Measurements from ENCODE around the gene GNAI1. TPM values are rescaled to one million over a fixed set of nuclear protein-coding genes. Genes with fewer than 3 reads are reported as not detected.
A peak's percentile ranks its signal among the peaks of the same experiment; 100 is the strongest.

GNAI1 gene
- total and polyA plus RNA-seq, 8 donors: 27.3 to 152 (median 134) TPM

DNA sequence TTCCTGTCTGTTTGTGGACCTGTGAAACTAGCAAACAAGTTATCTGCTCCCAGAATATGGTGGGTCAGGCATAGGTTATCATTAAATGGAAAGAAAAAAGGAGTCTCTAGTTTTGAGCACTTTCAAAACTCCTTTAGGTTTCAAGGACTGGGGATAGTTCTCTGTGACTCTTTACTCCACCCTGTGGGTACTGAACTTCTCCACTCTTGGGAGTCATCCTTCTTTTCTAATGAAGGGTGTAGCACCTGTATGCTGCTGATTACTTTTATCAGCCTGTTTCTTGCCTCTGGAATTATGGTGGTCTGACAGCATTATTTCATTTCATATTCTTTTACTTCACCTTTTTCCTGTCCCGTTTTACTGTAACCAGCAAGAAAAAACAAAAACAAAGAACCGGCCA, 6.7 kb downstream of the GNAI1 start:
- Histone ChIP-seq H3K27ac (no peak overlapping the region), H3K36me3 (no peaks in the 10 kb centered on the region), H3K27me3 (peaks cover 0 to 15% of the 10 kb centered on the region in 2 donors), H3K9me3 (no peaks in the 10 kb centered on the region), H3K4me1 (peaks cover 12 to 27% of the 10 kb centered on the region in 2 donors), H3K4me3 (no peak overlapping the region)
- ATAC-seq (no peak), DNase-seq (no peak)
- TF ChIP-seq CTCF (IDR thresholded peaks at IDR 0.05): no peak
- intact Hi-C loops (cut with DNase I): no loop called here

- H3K9me3 ChIP-seq: no peaks in the 10 kb centered on the region
- no peak overlapping the region for H3K4me3 ChIP-seq
- H3K4me1 ChIP-seq: peaks cover 12 to 17% of the 10 kb centered on the region in 2 donors
- no peak for ATAC-seq
- DNase-seq: no peak
- no peaks in the 10 kb centered on the region for H3K27me3 ChIP-seq
- no peak overlapping the region for H3K27ac ChIP-seq
- intact Hi-C loops (cut with DNase I): no loop called here
- TF ChIP-seq CTCF (IDR thresholded peaks at IDR 0.05): no peak
- no peaks in the 10 kb centered on the region for H3K36me3 ChIP-seq
Measured at GRCh38 chr7:80142853-80143580, 8.4 kb downstream of the GNAI1 start.

GRCh38 chr7:80145780-80146422, 11.3 kb downstream of the GNAI1 start:
- peak; percentile 85 for ATAC-seq
- H3K27ac ChIP-seq: peak overlapping the region; percentile 10 to 28
- H3K9me3 ChIP-seq: no peaks in the 10 kb centered on the region
- no peaks in the 10 kb centered on the region for H3K27me3 ChIP-seq
- peaks cover 0 to 12% of the 10 kb centered on the region in 2 donors for H3K4me1 ChIP-seq
- no peak overlapping the region for H3K4me3 ChIP-seq
- intact Hi-C loops (cut with DNase I): no loop called here
- peak in 2 of 4 donors; percentile 63 to 69 for DNase-seq
- H3K36me3 ChIP-seq: no peaks in the 10 kb centered on the region
- TF ChIP-seq CTCF (IDR thresholded peaks at IDR 0.05): no peak

DNA sequence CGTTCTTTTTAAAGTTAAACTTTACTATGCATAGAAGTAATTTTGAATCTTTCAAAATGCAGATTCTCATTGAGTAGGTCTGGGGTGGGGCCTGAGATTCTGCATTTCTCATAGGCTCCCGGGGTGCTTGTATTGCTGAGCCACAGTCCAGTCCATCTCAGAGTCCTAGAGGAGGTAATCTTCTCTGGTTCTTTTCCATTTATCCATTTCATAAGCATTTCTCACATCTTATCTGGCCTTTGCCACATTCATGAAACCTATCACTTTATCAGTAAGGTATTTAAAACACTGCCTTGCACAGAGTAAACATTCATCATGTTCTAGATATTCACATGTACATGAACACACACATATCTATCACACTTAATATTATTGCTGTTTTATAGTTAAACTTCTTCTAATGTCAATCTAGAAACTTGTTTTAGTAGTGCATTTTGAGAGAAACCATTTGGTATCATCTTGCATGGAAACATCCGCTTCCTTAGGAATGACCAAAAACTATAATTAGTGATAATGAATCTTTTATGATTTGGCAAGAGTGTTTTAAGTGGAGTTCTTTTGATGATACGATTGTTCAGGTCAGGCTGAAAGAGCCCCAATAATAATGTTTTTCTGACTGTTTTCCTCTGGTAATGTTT, 12.0 kb downstream of the GNAI1 start:
- Histone ChIP-seq H3K4me1 (peaks cover 3 to 14% of the 10 kb centered on the region in 2 donors), H3K27me3 (no peaks in the 10 kb centered on the region), H3K4me3 (no peak overlapping the region), H3K27ac (peak overlapping the region; percentile 10 to 28), H3K36me3 (no peaks in the 10 kb centered on the region), H3K9me3 (no peaks in the 10 kb centered on the region)
- ATAC-seq: no peak
- peak in 2 of 4 donors; percentile 53 to 68 for DNase-seq
- TF ChIP-seq CTCF (IDR thresholded peaks at IDR 0.05): no peak
- intact Hi-C loops (cut with DNase I): no loop called here

All from left lung (tissue), 10 donors.